GM19438 (cell line): ENCODE measurements around the gene ICAM4.
"Not testable (repeated sequence)": the region's sequence is repeated elsewhere in the genome, so short reads cannot be mapped to it uniquely, and the experiment has no call there.

Source experiments
- ATAC-seq: cut with Tn5 transposase; IDR thresholded peaks from one replicate; pipeline ENCODE4 v1.9.1; 2021; ENCODE audit warnings: low read depth; ENCODE audit not compliant: unreplicated experiment

Gene ICAM4, protein sequence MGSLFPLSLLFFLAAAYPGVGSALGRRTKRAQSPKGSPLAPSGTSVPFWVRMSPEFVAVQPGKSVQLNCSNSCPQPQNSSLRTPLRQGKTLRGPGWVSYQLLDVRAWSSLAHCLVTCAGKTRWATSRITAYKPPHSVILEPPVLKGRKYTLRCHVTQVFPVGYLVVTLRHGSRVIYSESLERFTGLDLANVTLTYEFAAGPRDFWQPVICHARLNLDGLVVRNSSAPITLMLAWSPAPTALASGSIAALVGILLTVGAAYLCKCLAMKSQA

DNA sequence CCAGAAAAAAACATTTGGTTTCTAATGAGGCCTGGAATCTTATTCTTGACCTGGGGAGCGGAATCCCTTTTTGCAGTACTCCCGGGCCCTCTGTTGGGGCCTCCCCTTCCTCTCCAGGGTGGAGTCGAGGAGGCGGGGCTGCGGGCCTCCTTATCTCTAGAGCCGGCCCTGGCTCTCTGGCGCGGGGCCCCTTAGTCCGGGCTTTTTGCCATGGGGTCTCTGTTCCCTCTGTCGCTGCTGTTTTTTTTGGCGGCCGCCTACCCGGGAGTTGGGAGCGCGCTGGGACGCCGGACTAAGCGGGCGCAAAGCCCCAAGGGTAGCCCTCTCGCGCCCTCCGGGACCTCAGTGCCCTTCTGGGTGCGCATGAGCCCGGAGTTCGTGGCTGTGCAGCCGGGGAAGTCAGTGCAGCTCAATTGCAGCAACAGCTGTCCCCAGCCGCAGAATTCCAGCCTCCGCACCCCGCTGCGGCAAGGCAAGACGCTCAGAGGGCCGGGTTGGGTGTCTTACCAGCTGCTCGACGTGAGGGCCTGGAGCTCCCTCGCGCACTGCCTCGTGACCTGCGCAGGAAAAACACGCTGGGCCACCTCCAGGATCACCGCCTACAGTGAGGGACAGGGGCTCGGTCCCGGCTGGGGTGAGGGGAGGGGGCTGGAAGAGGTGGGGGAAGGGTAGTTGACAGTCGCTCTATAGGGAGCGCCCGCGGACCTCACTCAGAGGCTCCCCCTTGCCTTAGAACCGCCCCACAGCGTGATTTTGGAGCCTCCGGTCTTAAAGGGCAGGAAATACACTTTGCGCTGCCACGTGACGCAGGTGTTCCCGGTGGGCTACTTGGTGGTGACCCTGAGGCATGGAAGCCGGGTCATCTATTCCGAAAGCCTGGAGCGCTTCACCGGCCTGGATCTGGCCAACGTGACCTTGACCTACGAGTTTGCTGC is at the start of gene ICAM4:
TSS of gene ICAM4 (plus strand) at position 153 of the 935 bp plus-strand sequence. CDS start at position 211, 58 bp downstream.
- no peak for ATAC-seq

DNA sequence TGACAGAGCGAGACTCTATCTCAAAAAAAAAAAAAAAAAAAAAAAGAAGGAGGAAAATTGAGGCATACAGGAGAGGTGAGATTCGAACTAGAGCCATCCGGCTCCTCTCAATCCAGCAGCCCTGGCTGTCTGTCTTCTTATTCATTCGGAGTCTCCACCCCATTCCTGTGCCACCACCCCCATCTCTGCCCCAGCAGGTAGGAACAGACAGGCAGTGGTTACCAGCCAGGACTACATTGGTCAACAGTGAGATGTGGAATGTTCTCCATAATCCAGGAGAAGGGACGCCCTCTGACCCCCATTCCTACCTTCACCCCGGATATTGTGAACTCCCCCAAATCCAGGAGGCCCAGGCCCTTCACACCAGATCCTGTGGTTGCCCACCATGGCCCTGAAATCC is 49.1 kb upstream of the ICAM4 start:
- no peak for ATAC-seq

DNA sequence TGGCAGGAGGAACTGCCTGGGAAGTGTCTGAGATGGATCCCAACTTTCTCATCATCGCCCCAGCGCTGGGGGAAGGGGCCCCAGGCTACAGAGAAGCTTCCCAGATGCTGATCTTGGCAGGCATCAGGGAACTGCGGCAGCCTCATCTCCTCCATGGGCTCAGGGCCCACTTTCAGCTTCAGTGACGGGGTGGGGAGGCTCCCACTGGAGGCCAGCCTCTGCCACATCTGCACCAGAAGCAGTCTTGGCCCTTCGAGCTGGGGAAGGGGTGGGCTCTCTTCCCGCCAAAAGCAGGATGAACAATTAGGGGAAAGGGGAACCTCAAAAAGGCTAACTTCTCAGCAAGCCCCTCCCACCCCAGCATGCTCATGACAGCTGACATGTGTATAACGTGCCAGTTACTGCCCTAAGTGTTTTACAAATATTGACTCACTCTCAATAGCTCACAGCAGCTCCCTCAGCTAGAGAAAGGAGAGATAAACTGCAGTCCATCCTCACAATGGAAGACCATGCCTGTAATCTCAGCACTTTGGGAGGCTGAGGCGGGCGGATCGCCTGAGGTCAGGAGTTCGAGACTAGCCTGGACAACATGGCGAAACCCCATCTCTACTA is 48.5 kb upstream of the ICAM4 start:
- ATAC-seq: no peak

DNA sequence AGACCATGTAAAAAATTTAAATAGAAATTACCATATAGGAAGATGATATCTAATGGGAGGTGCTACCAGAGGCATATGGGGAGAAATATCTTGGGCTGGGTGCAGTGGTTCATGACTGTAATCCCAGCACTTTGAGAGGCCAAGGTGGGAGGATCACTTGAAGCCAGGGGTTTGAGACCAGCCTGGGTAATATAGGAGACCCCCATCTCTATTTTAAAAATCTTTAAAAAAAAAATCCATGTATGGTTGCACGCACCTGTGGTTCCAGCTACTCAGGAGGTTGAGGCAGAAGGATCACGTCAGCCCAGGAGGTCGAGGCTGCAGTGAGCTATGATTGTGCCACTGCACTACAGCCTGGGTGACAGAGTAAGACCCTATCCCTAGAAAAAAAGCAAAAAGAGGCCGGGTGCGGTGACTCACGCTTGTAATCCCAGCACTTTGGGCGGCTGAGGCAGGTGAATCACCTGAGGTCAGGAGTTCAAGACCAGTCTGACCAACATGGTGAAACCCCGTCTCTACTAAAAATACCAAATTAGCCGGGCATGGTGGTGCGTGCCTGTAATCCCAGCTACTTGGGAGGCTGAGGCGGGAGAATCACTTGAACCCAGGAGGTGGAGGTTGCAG is 44.8 kb upstream of the ICAM4 start:
- not testable (repeated sequence) for ATAC-seq

DNA sequence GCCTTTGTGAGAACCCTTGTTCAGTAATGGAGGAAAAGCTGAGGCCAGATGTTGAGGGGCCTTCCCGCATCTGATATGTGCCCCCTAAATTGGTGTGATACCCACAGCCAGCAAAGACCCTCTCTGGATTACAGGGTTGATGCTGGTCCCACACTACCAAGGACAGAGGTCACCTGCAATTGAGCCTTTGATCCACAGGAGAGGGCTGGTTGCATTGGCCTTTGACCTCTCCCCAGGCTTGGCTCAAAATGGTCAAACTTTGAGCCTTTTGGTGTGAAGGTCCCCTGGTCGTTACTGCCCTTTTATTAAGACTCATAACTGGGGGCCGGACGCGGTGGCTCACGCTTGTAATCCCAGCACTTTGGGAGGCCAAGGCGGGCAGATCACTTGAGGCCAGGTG is 43.1 kb upstream of the ICAM4 start:
- ATAC-seq: no peak

DNA sequence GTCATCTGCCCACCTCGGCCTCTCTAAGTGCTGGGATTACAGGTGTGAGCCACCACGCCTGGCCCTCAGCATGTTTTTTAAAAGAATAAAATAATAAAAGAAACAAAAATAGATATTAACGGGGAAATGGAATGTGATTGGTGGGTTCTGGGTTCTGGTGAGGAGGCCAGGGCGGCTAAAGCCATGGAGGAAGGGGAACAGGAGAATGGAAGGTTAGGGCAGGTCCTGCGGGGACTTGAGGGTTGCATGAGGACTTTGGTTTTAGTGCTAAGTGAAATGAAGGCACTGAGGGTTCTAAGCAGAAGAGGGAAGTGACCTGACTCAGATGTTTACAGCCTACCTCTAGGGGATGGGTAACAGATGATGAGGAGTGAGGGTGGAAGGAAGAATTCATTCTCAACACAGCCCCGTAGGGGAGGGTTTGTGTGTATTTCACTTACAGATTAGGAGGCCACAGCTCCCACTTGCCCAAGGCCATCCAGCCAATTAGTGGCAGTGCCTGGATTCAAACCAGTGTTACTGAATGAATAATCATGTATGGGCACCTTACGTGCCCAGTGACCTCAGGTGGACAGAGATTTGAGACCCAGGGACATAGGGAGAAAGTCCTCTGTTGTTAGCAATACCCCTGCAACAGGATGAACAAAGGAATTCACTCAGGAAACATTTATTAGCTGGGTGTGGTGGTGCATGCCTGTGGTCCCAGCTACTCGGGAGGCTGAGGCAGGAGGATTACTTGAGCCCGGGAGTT is 41.4 kb upstream of the ICAM4 start:
- ATAC-seq: no peak

DNA sequence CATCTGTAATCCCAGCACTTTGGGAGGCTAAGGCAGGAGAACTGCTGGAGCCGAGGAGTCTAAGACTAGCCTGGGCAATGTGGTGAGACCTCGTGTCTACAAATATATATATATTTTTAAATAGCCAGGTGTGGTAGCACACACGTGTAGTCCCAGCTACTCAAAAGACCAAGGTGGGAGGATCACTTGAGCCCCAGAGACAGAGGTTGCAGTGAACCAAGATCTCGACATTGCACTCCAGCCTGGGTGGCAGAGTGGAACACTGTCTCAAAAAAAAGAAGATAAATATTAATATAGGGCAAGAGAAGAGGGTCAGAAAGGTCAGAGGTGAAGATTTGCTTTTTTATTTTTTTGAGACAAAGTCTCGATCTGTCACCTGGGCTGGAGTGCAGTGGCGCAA is 40.2 kb upstream of the ICAM4 start:
- ATAC-seq: no peak

DNA sequence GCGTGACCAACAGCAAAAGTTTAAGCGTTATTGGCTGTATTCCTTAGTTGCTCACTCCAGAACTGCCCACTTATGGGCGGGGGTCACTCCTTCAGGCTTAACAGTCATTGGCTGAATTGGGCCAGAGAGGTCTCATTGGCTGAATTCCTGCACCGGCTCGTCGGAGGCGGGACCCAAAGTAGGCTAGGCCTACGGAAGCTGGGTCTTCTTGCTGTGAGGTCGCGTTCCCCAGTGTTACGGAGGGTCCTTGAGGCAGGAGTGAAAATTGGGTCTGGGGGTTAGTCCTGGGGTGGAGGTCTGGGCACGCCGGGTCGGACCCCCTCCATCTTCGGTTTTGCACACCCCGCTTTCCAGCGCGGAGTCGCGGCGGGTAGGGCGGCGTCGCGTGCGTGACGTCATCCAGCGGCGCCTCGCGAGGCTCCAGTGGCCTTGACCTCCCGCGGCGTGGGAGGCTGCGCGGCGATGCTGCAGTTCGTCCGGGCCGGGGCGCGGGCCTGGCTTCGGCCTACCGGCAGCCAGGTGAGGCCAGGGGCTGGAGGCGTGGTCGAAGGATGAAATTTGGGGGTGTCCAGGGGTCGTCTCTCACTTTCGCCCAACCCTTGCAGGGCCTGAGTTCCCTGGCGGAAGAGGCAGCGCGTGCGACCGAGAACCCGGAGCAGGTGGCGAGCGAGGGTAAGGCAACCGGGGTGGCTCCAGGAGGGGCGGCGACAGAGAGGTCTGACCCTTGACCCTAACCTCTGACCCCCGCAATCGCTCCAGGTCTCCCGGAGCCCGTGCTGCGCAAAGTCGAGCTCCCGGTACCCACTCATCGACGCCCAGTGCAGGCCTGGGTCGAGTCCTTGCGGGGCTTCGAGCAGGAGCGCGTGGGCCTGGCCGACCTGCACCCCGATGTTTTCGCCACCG is 34.7 kb upstream of the ICAM4 start, which contains the start of gene MRPL4:
TSS of gene MRPL4 (plus strand) at position 423 of the 903 bp plus-strand sequence. CDS start at position 463, 40 bp downstream.
- ATAC-seq: peak; percentile 74

DNA sequence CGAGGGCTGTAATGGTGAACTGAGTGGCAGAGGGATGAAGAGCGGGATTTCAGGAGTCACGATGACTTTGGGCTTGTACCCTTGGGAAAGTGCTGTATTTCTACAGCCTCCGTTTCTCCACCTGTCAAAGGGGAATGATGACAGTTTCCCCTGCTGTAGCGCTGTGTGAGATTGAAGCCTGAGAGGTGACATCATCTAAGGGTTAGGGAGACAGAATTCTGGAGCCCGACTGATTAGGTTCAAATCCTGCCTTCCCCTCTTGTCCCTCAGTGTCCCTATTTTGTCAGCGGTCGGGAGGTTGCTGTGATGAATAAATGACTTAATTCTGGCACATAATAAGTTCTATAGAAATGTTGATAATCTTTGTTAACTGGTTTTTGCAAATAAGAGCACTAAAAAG is 34.0 kb upstream of the ICAM4 start:
- no peak for ATAC-seq

DNA sequence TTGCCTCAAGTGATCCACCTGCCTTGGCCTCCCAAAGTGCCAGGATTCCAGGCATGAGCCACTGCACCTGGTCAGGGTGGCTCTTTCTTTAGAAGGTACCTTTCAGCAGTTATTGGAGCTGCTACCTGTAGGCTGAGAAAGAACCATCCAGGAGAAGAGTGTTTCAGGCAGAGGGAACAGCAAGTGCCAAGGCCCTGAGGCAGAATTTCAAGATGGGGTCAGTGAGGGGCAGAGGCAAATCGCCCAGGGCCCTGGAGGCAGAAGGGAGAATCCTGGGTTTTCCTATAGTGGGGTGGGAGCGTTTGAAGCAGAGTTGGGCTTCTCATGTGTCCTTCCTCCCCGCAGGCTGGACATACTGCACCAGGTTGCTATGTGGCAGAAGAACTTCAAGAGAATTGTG is 32.5 kb upstream of the ICAM4 start:
- no peak for ATAC-seq

DNA sequence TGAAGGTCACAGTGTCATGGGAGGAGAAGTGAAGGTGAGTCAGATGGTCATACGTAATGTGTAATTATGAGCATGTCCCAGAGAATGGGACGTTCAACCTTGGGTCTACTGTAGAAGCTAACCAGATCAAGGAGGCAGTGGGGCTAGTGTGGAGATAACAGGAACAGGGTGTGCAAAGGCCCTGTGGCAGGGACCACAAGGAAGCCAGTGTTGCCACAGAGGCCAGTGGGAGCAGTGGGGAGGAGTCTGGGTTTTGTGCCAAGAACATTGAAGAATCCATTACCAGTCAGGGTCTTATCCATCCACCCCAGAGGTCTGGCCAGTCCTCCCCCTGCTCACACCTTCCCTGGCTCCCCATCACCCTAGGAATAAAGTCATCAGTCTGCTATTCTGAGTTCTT is 31.4 kb upstream of the ICAM4 start:
- no peak for ATAC-seq

DNA sequence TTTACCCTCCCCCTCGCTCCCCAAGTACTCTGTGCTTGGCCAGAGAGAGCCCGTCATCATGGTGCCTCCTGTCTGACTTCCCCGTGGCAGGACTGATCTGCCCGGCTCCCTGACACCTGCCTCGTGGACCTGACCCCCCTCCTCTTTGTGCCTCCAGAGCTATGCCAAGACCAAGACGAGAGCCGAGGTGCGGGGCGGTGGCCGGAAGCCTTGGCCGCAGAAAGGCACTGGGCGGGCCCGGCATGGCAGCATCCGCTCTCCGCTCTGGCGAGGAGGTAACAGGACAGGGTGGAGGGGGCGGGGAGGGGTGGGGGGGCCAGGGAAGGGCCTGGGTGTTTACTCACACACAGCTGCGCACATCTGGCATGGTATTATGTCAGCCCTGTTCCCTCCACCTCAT is 30.2 kb upstream of the ICAM4 start:
- ATAC-seq: no peak

DNA sequence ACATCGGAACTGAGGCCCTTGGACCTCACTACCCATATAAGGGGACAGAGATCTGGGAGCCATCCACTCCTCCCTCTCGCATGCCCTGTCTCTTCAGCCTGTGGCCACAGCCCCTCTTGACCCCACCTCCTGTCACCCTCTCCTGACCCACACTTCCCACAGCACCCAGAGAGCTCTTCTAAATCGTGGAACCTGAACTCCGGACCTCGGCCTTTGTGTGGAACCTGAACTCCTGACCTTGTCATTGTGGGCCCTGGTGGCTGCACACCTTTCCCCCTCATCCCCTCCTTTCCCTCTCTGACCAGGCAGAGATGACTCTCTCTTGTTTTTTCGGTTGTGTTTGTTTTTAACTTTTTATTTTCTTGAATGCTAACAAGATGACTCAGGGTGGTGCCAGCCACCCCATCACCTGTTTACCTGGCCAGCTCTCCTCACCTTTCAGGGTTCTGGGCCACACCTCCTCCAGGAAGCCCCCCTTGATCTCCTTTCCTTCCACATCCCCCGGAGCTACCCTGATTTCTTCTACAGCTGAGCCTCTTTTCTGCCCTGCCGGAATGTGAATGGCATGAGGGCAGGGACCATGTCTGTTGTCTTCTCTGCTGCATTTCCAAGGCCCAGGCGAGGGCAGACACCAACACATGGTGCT is 29.7 kb upstream of the ICAM4 start:
- no peak for ATAC-seq

DNA sequence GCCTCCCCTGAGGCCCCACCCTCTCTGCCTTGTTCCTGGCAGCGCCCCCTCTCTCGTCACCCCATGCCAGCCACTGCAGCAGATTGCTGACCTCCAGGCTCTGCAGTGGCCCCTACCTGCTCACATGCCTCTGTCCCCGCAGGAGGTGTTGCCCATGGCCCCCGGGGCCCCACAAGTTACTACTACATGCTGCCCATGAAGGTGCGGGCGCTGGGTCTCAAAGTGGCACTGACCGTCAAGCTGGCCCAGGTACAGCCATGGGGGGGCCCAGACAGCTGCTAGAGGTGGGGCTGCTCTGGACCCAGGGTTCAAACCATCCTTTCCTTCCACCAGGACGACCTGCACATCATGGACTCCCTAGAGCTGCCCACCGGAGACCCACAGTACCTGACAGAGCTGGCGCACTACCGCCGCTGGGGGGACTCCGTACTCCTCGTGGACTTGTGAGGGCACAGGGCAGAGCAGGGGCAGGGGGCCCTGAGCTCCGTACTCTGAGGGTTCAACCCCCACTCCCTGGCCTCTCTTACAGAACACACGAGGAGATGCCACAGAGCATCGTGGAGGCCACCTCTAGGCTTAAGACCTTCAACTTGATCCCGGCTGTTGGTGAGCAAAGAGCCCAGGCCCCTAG is 28.6 kb upstream of the ICAM4 start:
- no peak for ATAC-seq

DNA sequence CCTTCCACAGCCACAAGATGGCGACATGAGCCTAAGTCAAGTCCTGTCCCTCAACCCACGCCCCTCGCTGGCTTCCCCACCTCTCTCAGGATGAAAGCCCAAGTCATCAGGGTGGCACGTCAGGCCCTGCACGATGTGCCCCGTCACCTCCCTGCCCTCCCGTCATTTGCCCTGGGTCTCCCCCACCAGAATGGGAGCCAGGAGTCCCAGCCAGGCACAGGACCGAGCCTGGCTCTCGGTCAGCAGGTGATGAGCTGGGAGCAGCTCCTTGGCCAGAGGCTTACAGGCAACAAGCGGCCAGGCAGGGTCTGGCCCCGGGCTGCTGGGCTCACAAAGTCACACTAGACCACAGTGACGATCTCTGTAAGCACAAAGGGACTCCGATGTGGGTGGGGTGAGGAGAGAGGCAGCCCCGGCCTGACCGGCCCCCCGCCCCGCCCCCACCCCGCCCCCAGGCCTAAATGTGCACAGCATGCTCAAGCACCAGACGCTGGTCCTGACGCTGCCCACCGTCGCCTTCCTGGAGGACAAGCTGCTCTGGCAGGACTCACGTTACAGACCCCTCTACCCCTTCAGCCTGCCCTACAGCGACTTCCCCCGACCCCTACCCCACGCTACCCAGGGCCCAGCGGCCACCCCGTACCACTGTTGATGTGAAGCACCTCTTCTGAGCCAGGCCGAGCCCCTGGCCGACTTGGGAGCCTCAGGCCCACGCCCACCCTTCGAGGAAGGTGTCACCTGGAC is 27.4 kb upstream of the ICAM4 start:
- no peak for ATAC-seq

DNA sequence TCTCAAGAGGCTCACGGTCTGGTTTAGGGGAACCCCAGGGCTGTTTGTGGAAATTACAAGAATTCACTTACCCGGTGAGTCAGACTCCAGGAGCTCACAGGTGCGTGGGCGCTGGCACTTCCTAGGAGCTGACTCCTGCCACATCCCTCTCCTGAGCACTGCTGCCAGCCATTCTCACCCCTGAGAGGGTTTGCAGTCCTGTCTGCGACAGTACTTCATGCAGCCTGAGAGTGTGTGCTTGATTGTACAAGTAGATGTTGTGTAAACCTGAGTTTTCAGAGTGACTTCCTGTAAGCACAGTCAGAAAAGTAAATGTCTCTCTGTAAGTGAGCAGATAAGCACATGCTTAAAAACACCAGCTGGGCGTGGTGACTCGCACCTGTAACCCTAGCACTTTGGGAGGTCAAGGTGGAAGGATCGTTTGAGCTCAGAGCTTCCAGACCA is 26.6 kb upstream of the ICAM4 start:
- no peak for ATAC-seq

DNA sequence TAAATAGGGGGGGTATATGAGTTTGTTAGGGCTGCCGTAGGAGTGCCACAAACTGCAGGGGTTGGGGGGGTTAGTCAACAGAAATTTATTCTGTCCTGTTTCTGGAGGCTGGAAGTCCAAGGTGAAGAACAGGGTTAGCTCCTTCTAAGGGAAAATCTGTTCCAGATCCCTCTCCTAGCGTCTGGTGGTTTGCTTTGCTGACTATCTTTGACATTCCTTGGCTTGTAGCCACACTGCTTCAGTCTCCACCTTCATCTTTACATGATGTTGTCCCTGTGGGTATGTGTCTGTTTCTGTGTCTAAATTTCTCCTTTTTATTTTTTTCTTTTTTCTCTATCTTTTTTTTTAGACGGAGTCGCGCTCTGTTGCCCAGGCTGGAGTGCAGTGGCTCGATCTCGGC is 24.0 kb upstream of the ICAM4 start:
- no peak for ATAC-seq
